ENCODE results near the gene ASCC1.

- no peak for TF ChIP-seq GABPA (IDR thresholded peaks at IDR 0.05; ENCODE audit: low read depth, low read length)
- TF ChIP-seq GABPA (CRISPR knock-in tag; IDR thresholded peaks at IDR 0.05; ENCODE audit: low read depth) = no peak
- no peak for TF ChIP-seq TCF7 (IDR thresholded peaks at IDR 0.05; ENCODE audit: low read depth)
- TF ChIP-seq ZNF572 (CRISPR knock-in tag; IDR thresholded peaks at IDR 0.05) = no peak
- no peak for TF ChIP-seq HINFP (CRISPR knock-in tag; IDR thresholded peaks at IDR 0.05; ENCODE audit: low read depth)
- TF ChIP-seq CREB1 (IDR thresholded peaks at IDR 0.05) = no peak
- TF ChIP-seq CREB1 (CRISPR knock-in tag; IDR thresholded peaks at IDR 0.05) = no peak
- no peak for TF ChIP-seq HDAC1 (CRISPR knock-in tag; IDR thresholded peaks at IDR 0.05)
- TF ChIP-seq BHLHE40 (IDR thresholded peaks at IDR 0.05; ENCODE audit: low read length) = no peak
- TF ChIP-seq SIN3A (IDR thresholded peaks at IDR 0.05; ENCODE audit: borderline replicate concordance, low read depth, low read length) = no peak
- no peak for TF ChIP-seq CHD2 (IDR thresholded peaks at IDR 0.05; ENCODE audit: low read depth, low read length)
- no peak for TF ChIP-seq CTCF (CRISPR knock-in tag; IDR thresholded peaks at IDR 0.05)
Measured at GRCh38 chr10:72244573-72245038, 28.5 kb upstream of the ASCC1 start.

Measured in HepG2 (cell line).